ENCODE measurements around the gene SRGAP2B. TPM values are rescaled to one million over a fixed set of nuclear protein-coding genes. Genes with fewer than 3 reads are reported as not detected.
"Not testable (repeated sequence)": the region's sequence is repeated elsewhere in the genome, so short reads cannot be mapped to it uniquely, and the experiment has no call there.

SRGAP2B gene
- total and polyA plus RNA-seq, 2 of the 8 experiments (the other 6 are each of a cell fraction or from before 2014, with no cell fraction given) = 4.9 to 39.5 TPM

GRCh38 chr1:144998134-144998980 is 96.8 kb downstream of the SRGAP2B start:
- not testable (repeated sequence) for FAIRE-seq

GRCh38 chr1:144995833-144996410 is 99.2 kb downstream of the SRGAP2B start:
- H2BK120ac ChIP-seq (replicated peaks; ENCODE audit: low read depth, low read length); H3K4me2 ChIP-seq (ENCODE audit: insufficient read depth in 1 of 2, low read depth in 2 of 2, low read length in 2 of 2); FAIRE-seq; H3K27me3 ChIP-seq (replicated peaks in 1 of 4; ENCODE audit: control insufficient read depth in 3 of 4, extremely low read depth in 1 of 4, insufficient read depth in 3 of 4, low read length in 3 of 4); H3K23me2 ChIP-seq (ENCODE audit: low read depth, low read length); H4K20me1 ChIP-seq (replicated peaks in 1 of 2; ENCODE audit: control insufficient read depth in 1 of 2, insufficient read depth in 2 of 2, low read length in 2 of 2); POLR2A ChIA-PET (ENCODE audit: partially characterized antibody); H2BK5ac ChIP-seq (ENCODE audit: low read depth, low read length); H3K18ac ChIP-seq (ENCODE audit: extremely low read depth, low read length); H4K5ac ChIP-seq (ENCODE audit: insufficient read length, low read depth, low read length); H3K4ac ChIP-seq (replicated peaks; ENCODE audit: insufficient read length, low read depth, low read length); H3K4me1 ChIP-seq (replicated peaks in 1 of 4; ENCODE audit: control insufficient read depth in 3 of 4, insufficient read depth in 4 of 4, low read length in 3 of 4); H3K36me3 ChIP-seq (ENCODE audit: control insufficient read depth in 2 of 4, insufficient read depth in 4 of 4, low read length in 3 of 4); H3K27ac ChIP-seq (ENCODE audit: low read depth, low read length); H3K23ac ChIP-seq (ENCODE audit: insufficient read length); H3K14ac ChIP-seq (ENCODE audit: insufficient read length); H2BK12ac ChIP-seq (ENCODE audit: low read depth, low read length); H2AK5ac ChIP-seq (ENCODE audit: low read depth, low read length); CTCF ChIA-PET (ENCODE audit: partially characterized antibody); DNase-seq (ENCODE audit: low read depth in 1 of 2, low spot score in 2 of 2); H3K79me1 ChIP-seq (ENCODE audit: low read depth, low read length); H3K4me3 ChIP-seq (ENCODE audit: extremely low read depth in 1 of 4, insufficient read depth in 2 of 4, low read depth in 3 of 4, low read length in 4 of 4); H3K79me2 ChIP-seq (ENCODE audit: control insufficient read depth in 1 of 2, insufficient read depth in 2 of 2, low read length in 2 of 2); H4K8ac ChIP-seq (ENCODE audit: extremely low read depth, insufficient read depth, low read length); H2BK15ac ChIP-seq (ENCODE audit: low read length); H2AFZ ChIP-seq (ENCODE audit: low read length); H2BK20ac ChIP-seq (ENCODE audit: low read length); H3K9ac ChIP-seq (replicated peaks in 1 of 4; ENCODE audit: extremely low read depth in 1 of 4, low read depth in 3 of 4, low read length in 3 of 4); H4K91ac ChIP-seq (replicated peaks; ENCODE audit: insufficient read length, low read length); H3K9me3 ChIP-seq (ENCODE audit: insufficient read depth in 2 of 2, low read depth in 1 of 2, low read length in 1 of 2); H3K56ac ChIP-seq (replicated peaks; ENCODE audit: insufficient read length, low read depth, low read length): not testable (repeated sequence)

More at GRCh38 chr1:144998134-144998980, 96.8 kb downstream of the SRGAP2B start:
- H2BK120ac ChIP-seq (replicated peaks; ENCODE audit: low read depth, low read length); H3K14ac ChIP-seq (ENCODE audit: insufficient read length); H4K91ac ChIP-seq (replicated peaks; ENCODE audit: insufficient read length, low read length); H4K5ac ChIP-seq (ENCODE audit: insufficient read length, low read depth, low read length); H2AK5ac ChIP-seq (ENCODE audit: low read depth, low read length); H4K20me1 ChIP-seq (replicated peaks in 1 of 2; ENCODE audit: control insufficient read depth in 1 of 2, insufficient read depth in 2 of 2, low read length in 2 of 2); H3K4ac ChIP-seq (replicated peaks; ENCODE audit: insufficient read length, low read depth, low read length); H3K9ac ChIP-seq (replicated peaks in 1 of 4; ENCODE audit: extremely low read depth in 1 of 4, low read depth in 3 of 4, low read length in 3 of 4); H2BK5ac ChIP-seq (ENCODE audit: low read depth, low read length); H2BK12ac ChIP-seq (ENCODE audit: low read depth, low read length); H2AFZ ChIP-seq (ENCODE audit: low read length); H3K23me2 ChIP-seq (ENCODE audit: low read depth, low read length); H3K79me2 ChIP-seq (ENCODE audit: control insufficient read depth in 1 of 2, insufficient read depth in 2 of 2, low read length in 2 of 2); H3K4me3 ChIP-seq (ENCODE audit: extremely low read depth in 1 of 4, insufficient read depth in 2 of 4, low read depth in 3 of 4, low read length in 4 of 4); CTCF ChIA-PET (ENCODE audit: partially characterized antibody); H4K8ac ChIP-seq (ENCODE audit: extremely low read depth, insufficient read depth, low read length); H3K18ac ChIP-seq (ENCODE audit: extremely low read depth, low read length); H3K27ac ChIP-seq (ENCODE audit: low read depth, low read length); H3K79me1 ChIP-seq (ENCODE audit: low read depth, low read length); DNase-seq (ENCODE audit: low read depth in 1 of 2, low spot score in 2 of 2); H2BK20ac ChIP-seq (ENCODE audit: low read length); H3K56ac ChIP-seq (replicated peaks; ENCODE audit: insufficient read length, low read depth, low read length); H3K27me3 ChIP-seq (replicated peaks in 1 of 4; ENCODE audit: control insufficient read depth in 3 of 4, extremely low read depth in 1 of 4, insufficient read depth in 3 of 4, low read length in 3 of 4); H3K23ac ChIP-seq (ENCODE audit: insufficient read length); POLR2A ChIA-PET (ENCODE audit: partially characterized antibody); H3K36me3 ChIP-seq (ENCODE audit: control insufficient read depth in 2 of 4, insufficient read depth in 4 of 4, low read length in 3 of 4); H2BK15ac ChIP-seq (ENCODE audit: low read length); H3K4me2 ChIP-seq (ENCODE audit: insufficient read depth in 1 of 2, low read depth in 2 of 2, low read length in 2 of 2); H3K4me1 ChIP-seq (replicated peaks in 1 of 4; ENCODE audit: control insufficient read depth in 3 of 4, insufficient read depth in 4 of 4, low read length in 3 of 4); H3K9me3 ChIP-seq (ENCODE audit: insufficient read depth in 2 of 2, low read depth in 1 of 2, low read length in 1 of 2): not testable (repeated sequence)
- 85% methylated on average over 3 of the region's 5 CpGs; no CpG with 5 or more reads in 1 of the 2 experiments for WGBS, 2 experiments (ENCODE audit: extremely low coverage in 1 of 2, insufficient coverage in 1 of 2, insufficient read length in 1 of 2, insufficient replicate concordance in 2 of 2, low coverage in 1 of 2, low lambda C conversion rate in 2 of 2, missing lambda C conversion rate in 1 of 2)
